Naive B cell (primary cell): ENCODE data around the gene BST2. TPM values are rescaled to one million over a fixed set of nuclear protein-coding genes. Genes with fewer than 3 reads are reported as not detected.

Experiments used
- ATAC-seq, 2 donors: fragments of 150-1000 bp; cut with Tn5 transposase; 2 replicates each; pipeline ENCODE4 v1.10.0; 2021; ENCODE audit warnings: low read depth in 2 of 2, mild to moderate bottlenecking in 2 of 2, moderate library complexity in 2 of 2
- DNase-seq: peaks from one replicate; pipeline ENCODE4 v3.0.0; 2022
- H3K27ac Mint-ChIP-seq, 6 donors: one replicate each; pipeline ENCODE4 v1.8.0; 2020 to 2022; ENCODE audit warnings: mild to moderate bottlenecking in 6 of 6, mixed read lengths in 6 of 6, moderate library complexity in 5 of 6, inconsistent platforms in 2 of 6
- H3K27me3 Mint-ChIP-seq, 3 donors: one replicate each; pipeline ENCODE4 v1.8.0; 2021 to 2022; ENCODE audit warnings: mixed read lengths in 3 of 3, mild to moderate bottlenecking in 1 of 3
- H3K36me3 Mint-ChIP-seq, 2 donors: one replicate each; pipeline ENCODE4 v1.8.0; 2020 to 2022; ENCODE audit warnings: mixed read lengths in 2 of 2, inconsistent platforms in 1 of 2, mild to moderate bottlenecking in 1 of 2
- H3K4me1 Mint-ChIP-seq, 3 donors: one replicate each; pipeline ENCODE4 v1.8.0; 2020 to 2022; ENCODE audit warnings: mixed read lengths in 3 of 3, inconsistent platforms in 1 of 3, mild to moderate bottlenecking in 1 of 3, moderate library complexity in 1 of 3
- H3K4me3 Mint-ChIP-seq, 8 donors: one replicate each; pipeline ENCODE4 v1.8.0; 2020 to 2022; ENCODE audit warnings: mild to moderate bottlenecking in 8 of 8, mixed read lengths in 8 of 8, moderate library complexity in 8 of 8, inconsistent platforms in 2 of 8
- H3K9me3 Mint-ChIP-seq, 7 donors: one replicate each; pipeline ENCODE4 v1.8.0; 2020 to 2022; ENCODE audit warnings: mixed read lengths in 7 of 7, mild to moderate bottlenecking in 5 of 7, inconsistent platforms in 2 of 7, moderate library complexity in 1 of 7
- polyA plus RNA-seq, 6 donors: library from polyadenylated mRNA; unstranded; fragments of 300-500 nt; fragmentation: Illumina TruSeq; gene quantifications; one replicate each; pipeline ENCODE4 v1.2.3, GENCODE V29; 2021; ENCODE audit warnings: low read depth in 6 of 6

The BST2 gene
- polyA plus RNA-seq, 6 donors from 2014 or later = 131 to 189 (median 163) TPM

GRCh38 chr19:17411801-17412200 is 6.4 kb upstream of the BST2 start:
- H3K36me3 Mint-ChIP-seq = peaks cover 0 to 3% of the 10 kb centered on the region in 2 donors
- peaks cover 19 to 27% (median 22%) of the 10 kb centered on the region in 3 donors for H3K4me1 Mint-ChIP-seq
- ATAC-seq (no peak), DNase-seq (no peak)
- peak overlapping the region in 1 of 8 donors; percentile 43 for H3K4me3 Mint-ChIP-seq
- no peaks in the 10 kb centered on the region for H3K27me3 Mint-ChIP-seq
- no peaks in the 10 kb centered on the region for H3K9me3 Mint-ChIP-seq
- H3K27ac Mint-ChIP-seq = no peak overlapping the region

GRCh38 chr19:17409990-17410389 is 4.6 kb upstream of the BST2 start:
- Mint-ChIP-seq H3K4me3 (peak overlapping the region in 1 of 8 donors; percentile 35), H3K27ac (peak overlapping the region in 1 of 6 donors; percentile 27), H3K36me3 (no peaks in the 10 kb centered on the region), H3K27me3 (no peaks in the 10 kb centered on the region), H3K4me1 (peaks cover 26 to 43% (median 30%) of the 10 kb centered on the region in 3 donors), H3K9me3 (no peaks in the 10 kb centered on the region)
- DNase-seq = no peak
- no peak for ATAC-seq

- no peaks in the 10 kb centered on the region for H3K27me3 Mint-ChIP-seq
- DNase-seq (no peak), ATAC-seq (no peak)
- H3K36me3 Mint-ChIP-seq = no peaks in the 10 kb centered on the region
- H3K27ac Mint-ChIP-seq = peak overlapping the region; percentile 46 to 97 (median 92)
- peak overlapping the region; percentile 85 to 100 (median 96) for H3K4me3 Mint-ChIP-seq
- H3K4me1 Mint-ChIP-seq = peaks cover 34 to 55% (median 39%) of the 10 kb centered on the region in 3 donors
- H3K9me3 Mint-ChIP-seq = no peaks in the 10 kb centered on the region
Measured at GRCh38 chr19:17406887-17407196, 1.4 kb upstream of the BST2 start.

- Mint-ChIP-seq H3K27me3 (no peaks in the 10 kb centered on the region), H3K36me3 (no peaks in the 10 kb centered on the region), H3K27ac (peak overlapping the region; percentile 83 to 97 (median 94)), H3K4me3 (peak overlapping the region; percentile 85 to 100 (median 96)), H3K9me3 (no peaks in the 10 kb centered on the region), H3K4me1 (peaks cover 37 to 52% (median 39%) of the 10 kb centered on the region in 3 donors)
- DNase-seq (no peak), ATAC-seq (peak; percentile 15)
Measured at GRCh38 chr19:17406046-17406886, 836 bp upstream of the BST2 start.

GRCh38 chr19:17404621-17405249 is 695 bp downstream of the BST2 start:
- DNase-seq (no peak), ATAC-seq (no peak)
- H3K9me3 Mint-ChIP-seq = no peaks in the 10 kb centered on the region
- peak overlapping the region in 5 of 6 donors; percentile 18 to 97 (median 85) for H3K27ac Mint-ChIP-seq
- H3K36me3 Mint-ChIP-seq = no peaks in the 10 kb centered on the region
- H3K27me3 Mint-ChIP-seq = no peaks in the 10 kb centered on the region
- H3K4me1 Mint-ChIP-seq = peaks cover 37 to 52% (median 39%) of the 10 kb centered on the region in 3 donors
- H3K4me3 Mint-ChIP-seq = peak overlapping the region; percentile 85 to 100 (median 96)

GRCh38 chr19:17404015-17404414 is 1.4 kb downstream of the BST2 start:
- Mint-ChIP-seq H3K4me1 (peaks cover 37 to 49% (median 39%) of the 10 kb centered on the region in 3 donors), H3K27me3 (no peaks in the 10 kb centered on the region), H3K4me3 (peak overlapping the region; percentile 85 to 100 (median 96)), H3K9me3 (no peaks in the 10 kb centered on the region), H3K36me3 (no peaks in the 10 kb centered on the region), H3K27ac (peak overlapping the region in 4 of 6 donors; percentile 52 to 85 (median 80))
- DNase-seq = no peak
- ATAC-seq = no peak

GRCh38 chr19:17402982-17403855 is 2.2 kb downstream of the BST2 start:
- no peaks in the 10 kb centered on the region for H3K9me3 Mint-ChIP-seq
- H3K4me1 Mint-ChIP-seq = peaks cover 37 to 51% (median 39%) of the 10 kb centered on the region in 3 donors
- no peak for DNase-seq

GRCh38 chr19:17401628-17402027 is 3.8 kb downstream of the BST2 start:
- Mint-ChIP-seq H3K9me3 (no peaks in the 10 kb centered on the region), H3K27me3 (no peaks in the 10 kb centered on the region), H3K4me1 (peaks cover 25 to 35% (median 26%) of the 10 kb centered on the region in 3 donors), H3K36me3 (no peaks in the 10 kb centered on the region), H3K4me3 (peak overlapping the region in 3 of 8 donors; percentile 42 to 74 (median 51)), H3K27ac (peak overlapping the region in 3 of 6 donors; percentile 54 to 76 (median 75))
- DNase-seq (no peak), ATAC-seq (no peak)

More at GRCh38 chr19:17402982-17403855, 2.2 kb downstream of the BST2 start:
- Mint-ChIP-seq H3K4me3 (peak overlapping the region; percentile 85 to 100 (median 96)), H3K36me3 (no peaks in the 10 kb centered on the region), H3K27ac (peak overlapping the region in 2 of 6 donors; percentile 75 to 83), H3K27me3 (no peaks in the 10 kb centered on the region)
- ATAC-seq = no peak

- Mint-ChIP-seq H3K36me3 (no peaks in the 10 kb centered on the region), H3K4me1 (peaks cover 18 to 26% (median 20%) of the 10 kb centered on the region in 3 donors), H3K27me3 (no peaks in the 10 kb centered on the region), H3K4me3 (no peak overlapping the region), H3K27ac (no peak overlapping the region), H3K9me3 (no peaks in the 10 kb centered on the region)
- ATAC-seq (no peak), DNase-seq (no peak)
Measured at GRCh38 chr19:17398902-17399527, 6.4 kb downstream of the BST2 start.

GRCh38 chr19:17394891-17395415 is 10.5 kb downstream of the BST2 start:
- H3K9me3 Mint-ChIP-seq = no peaks in the 10 kb centered on the region

GRCh38 chr19:17393914-17394313 is 11.5 kb downstream of the BST2 start, which contains the start of gene CCDC194:
CCDC194 (minus strand) TSS chr19:17394196; CDS start chr19:17394158, 38 bp downstream.
- Mint-ChIP-seq H3K27ac (peak within 1 kb of the TSS in 4 of 6 donors; percentile 54 to 91 (median 59)), H3K36me3 (no peaks in the 10 kb centered on the region), H3K4me3 (peak within 1 kb of the TSS in 4 of 8 donors; percentile 3 to 65 (median 26)), H3K9me3 (peaks cover 0 to 6% (median 4%) of the 10 kb centered on the region in 7 donors), H3K27me3 (peaks cover 0 to 6% (median 0%) of the 10 kb centered on the region in 3 donors), H3K4me1 (peaks cover 19 to 28% (median 22%) of the 10 kb centered on the region in 3 donors)
- DNase-seq = no peak
- no peak for ATAC-seq

More at GRCh38 chr19:17394891-17395415, 10.5 kb downstream of the BST2 start:
- no peak for DNase-seq
- peaks cover 0 to 6% (median 0%) of the 10 kb centered on the region in 3 donors for H3K27me3 Mint-ChIP-seq
- H3K4me1 Mint-ChIP-seq = peaks cover 19 to 28% (median 22%) of the 10 kb centered on the region in 3 donors
- no peaks in the 10 kb centered on the region for H3K36me3 Mint-ChIP-seq
- H3K27ac Mint-ChIP-seq = peak overlapping the region in 4 of 6 donors; percentile 54 to 91 (median 74)
- no peak for ATAC-seq
- peak overlapping the region in 3 of 8 donors; percentile 16 to 65 (median 36) for H3K4me3 Mint-ChIP-seq

- Mint-ChIP-seq H3K4me1 (peaks cover 19 to 27% (median 22%) of the 10 kb centered on the region in 3 donors), H3K36me3 (no peaks in the 10 kb centered on the region), H3K27ac (no peak overlapping the region), H3K27me3 (peaks cover 0 to 6% (median 0%) of the 10 kb centered on the region in 3 donors), H3K4me3 (peak overlapping the region in 2 of 8 donors; percentile 3 to 59), H3K9me3 (peaks cover 0 to 6% (median 4%) of the 10 kb centered on the region in 7 donors)
- ATAC-seq (no peak), DNase-seq (no peak)
Measured at GRCh38 chr19:17393002-17393401, 12.4 kb downstream of the BST2 start.
